ENCODE measurements around the gene ABCG5.

The ABCG5 gene

GRCh38 chr2:43882312-43882711 lies 43.7 kb upstream of the ABCG5 start:
- H3K9me3 ChIP-seq (replicated peaks in 1 of 2; ENCODE audit: control insufficient read depth in 2 of 2, insufficient read depth in 1 of 2, low read depth in 1 of 2, low read length in 2 of 2): no peaks in the 10 kb centered on the region

GRCh38 chr2:43880952-43881351 lies 42.3 kb upstream of the ABCG5 start:
- H3K9ac ChIP-seq (ENCODE audit: low read depth, low read length, poor library complexity): no peak overlapping the region
- no peak overlapping the region for H2BK5ac ChIP-seq (ENCODE audit: low read length)
- H3K4me3 ChIP-seq (ENCODE audit: low read length in 2 of 2): no peak overlapping the region
- H3K36me3 ChIP-seq (replicated peaks in 1 of 2; ENCODE audit: control insufficient read depth in 2 of 2, insufficient read depth in 2 of 2, low read length in 2 of 2): peaks cover 0 to 9% of the 10 kb centered on the region in 2 donors
- H2AK5ac ChIP-seq (ENCODE audit: low read depth, low read length): no peak overlapping the region
- peak overlapping the region; percentile 57 for H3K14ac ChIP-seq (ENCODE audit: low read length)
- peak overlapping the region; percentile 29 for H4K8ac ChIP-seq (ENCODE audit: low read depth, low read length)
- H2AFZ ChIP-seq (ENCODE audit: low read length): no peak overlapping the region
- H3K23ac ChIP-seq (ENCODE audit: low read depth, low read length, poor library complexity): no peak overlapping the region
- no peak for DNase-seq (ENCODE audit: low spot score)
- no peak overlapping the region for H2BK12ac ChIP-seq (ENCODE audit: low read length)
- WGBS, 2 donors (ENCODE audit: extremely low coverage in 2 of 2, insufficient read length in 2 of 2, insufficient replicate concordance in 1 of 2): no CpG with 5 or more reads among the region's 5 CpGs
- no peak overlapping the region for H3K4ac ChIP-seq (ENCODE audit: low read length)
- H3K4me2 ChIP-seq (ENCODE audit: insufficient read depth, low read length, poor library complexity, severe bottlenecking): no peak overlapping the region
- no peaks in the 10 kb centered on the region for H3K9me3 ChIP-seq (replicated peaks in 1 of 2; ENCODE audit: control insufficient read depth in 2 of 2, insufficient read depth in 1 of 2, low read depth in 1 of 2, low read length in 2 of 2)
- H2BK120ac ChIP-seq (ENCODE audit: low read depth, low read length): no peak overlapping the region
- H3K27ac ChIP-seq (replicated peaks; ENCODE audit: low read length): no peak overlapping the region
- no peaks in the 10 kb centered on the region for H3K27me3 ChIP-seq (ENCODE audit: control insufficient read depth in 3 of 3, insufficient read depth in 3 of 3, low read depth in 1 of 3, low read length in 3 of 3)
- H3K4me1 ChIP-seq (ENCODE audit: control insufficient read depth in 2 of 2, insufficient read depth in 1 of 2, low read depth in 1 of 2, low read length in 2 of 2): no peaks in the 10 kb centered on the region
- H3K79me1 ChIP-seq (ENCODE audit: low read depth, low read length): no peaks in the 10 kb centered on the region
- no peak overlapping the region for H3K18ac ChIP-seq (ENCODE audit: low read length)
- no peak overlapping the region for H2BK15ac ChIP-seq (ENCODE audit: low read length)
- no peak overlapping the region for H4K91ac ChIP-seq (ENCODE audit: low read depth, low read length, poor library complexity)

More at GRCh38 chr2:43882312-43882711, 43.7 kb upstream of the ABCG5 start:
- no peaks in the 10 kb centered on the region for H3K79me1 ChIP-seq (ENCODE audit: low read depth, low read length)
- DNase-seq (ENCODE audit: low spot score): no peak
- no peak overlapping the region for H3K23ac ChIP-seq (ENCODE audit: low read depth, low read length, poor library complexity)
- no peak overlapping the region for H3K4ac ChIP-seq (ENCODE audit: low read length)
- peaks cover 7 to 22% of the 10 kb centered on the region in 2 donors for H3K36me3 ChIP-seq (replicated peaks in 1 of 2; ENCODE audit: control insufficient read depth in 2 of 2, insufficient read depth in 2 of 2, low read length in 2 of 2)
- no peaks in the 10 kb centered on the region for H3K27me3 ChIP-seq (ENCODE audit: control insufficient read depth in 3 of 3, insufficient read depth in 3 of 3, low read depth in 1 of 3, low read length in 3 of 3)
- H2BK120ac ChIP-seq (ENCODE audit: low read depth, low read length): no peak overlapping the region
- H3K14ac ChIP-seq (ENCODE audit: low read length): no peak overlapping the region
- H2BK15ac ChIP-seq (ENCODE audit: low read length): no peak overlapping the region
- no peak overlapping the region for H3K27ac ChIP-seq (replicated peaks; ENCODE audit: low read length)
- H2AK5ac ChIP-seq (ENCODE audit: low read depth, low read length): no peak overlapping the region
- H3K4me3 ChIP-seq (ENCODE audit: low read length in 2 of 2): no peak overlapping the region
- H2AFZ ChIP-seq (ENCODE audit: low read length): no peak overlapping the region
- H3K18ac ChIP-seq (ENCODE audit: low read length): no peak overlapping the region
- no peak overlapping the region for H3K9ac ChIP-seq (ENCODE audit: low read depth, low read length, poor library complexity)
- no peak overlapping the region for H4K91ac ChIP-seq (ENCODE audit: low read depth, low read length, poor library complexity)
- no peak overlapping the region for H2BK12ac ChIP-seq (ENCODE audit: low read length)
- no peak overlapping the region for H2BK5ac ChIP-seq (ENCODE audit: low read length)
- no peak overlapping the region for H3K4me2 ChIP-seq (ENCODE audit: insufficient read depth, low read length, poor library complexity, severe bottlenecking)
- no peak overlapping the region for H4K8ac ChIP-seq (ENCODE audit: low read depth, low read length)
- WGBS, 2 donors (ENCODE audit: extremely low coverage in 2 of 2, insufficient read length in 2 of 2, insufficient replicate concordance in 1 of 2): no CpG with 5 or more reads among the region's 4 CpGs
- no peaks in the 10 kb centered on the region for H3K4me1 ChIP-seq (ENCODE audit: control insufficient read depth in 2 of 2, insufficient read depth in 1 of 2, low read depth in 1 of 2, low read length in 2 of 2)

- Histone ChIP-seq H3K4me1 (ENCODE audit: control insufficient read depth in 2 of 2, insufficient read depth in 1 of 2, low read depth in 1 of 2, low read length in 2 of 2) (no peaks in the 10 kb centered on the region), H3K79me1 (ENCODE audit: low read depth, low read length) (no peaks in the 10 kb centered on the region), H2AFZ (ENCODE audit: low read length) (no peak overlapping the region), H2BK120ac (ENCODE audit: low read depth, low read length) (no peak overlapping the region), H4K8ac (ENCODE audit: low read depth, low read length) (no peak overlapping the region), H2BK5ac (ENCODE audit: low read length) (no peak overlapping the region), H4K91ac (ENCODE audit: low read depth, low read length, poor library complexity) (no peak overlapping the region), H3K4ac (ENCODE audit: low read length) (no peak overlapping the region), H2AK5ac (ENCODE audit: low read depth, low read length) (no peak overlapping the region), H3K18ac (ENCODE audit: low read length) (no peak overlapping the region), H3K4me3 (ENCODE audit: low read length in 2 of 2) (no peak overlapping the region), H3K27ac (replicated peaks; ENCODE audit: low read length) (no peak overlapping the region), H3K36me3 (replicated peaks in 1 of 2; ENCODE audit: control insufficient read depth in 2 of 2, insufficient read depth in 2 of 2, low read length in 2 of 2) (peaks cover 0 to 5% of the 10 kb centered on the region in 2 donors), H2BK12ac (ENCODE audit: low read length) (no peak overlapping the region), H2BK15ac (ENCODE audit: low read length) (no peak overlapping the region), H3K9ac (ENCODE audit: low read depth, low read length, poor library complexity) (no peak overlapping the region), H3K9me3 (replicated peaks in 1 of 2; ENCODE audit: control insufficient read depth in 2 of 2, insufficient read depth in 1 of 2, low read depth in 1 of 2, low read length in 2 of 2) (no peaks in the 10 kb centered on the region), H3K4me2 (ENCODE audit: insufficient read depth, low read length, poor library complexity, severe bottlenecking) (no peak overlapping the region), H3K27me3 (ENCODE audit: control insufficient read depth in 3 of 3, insufficient read depth in 3 of 3, low read depth in 1 of 3, low read length in 3 of 3) (no peaks in the 10 kb centered on the region), H3K14ac (ENCODE audit: low read length) (peak overlapping the region; percentile 57), H3K23ac (ENCODE audit: low read depth, low read length, poor library complexity) (no peak overlapping the region)
- WGBS, 2 donors (ENCODE audit: extremely low coverage in 2 of 2, insufficient read length in 2 of 2, insufficient replicate concordance in 1 of 2): no CpG with 5 or more reads among the region's 9 CpGs
- DNase-seq (ENCODE audit: low spot score): no peak
Measured at GRCh38 chr2:43880471-43880870, 41.8 kb upstream of the ABCG5 start.

GRCh38 chr2:43879261-43879660 lies 40.6 kb upstream of the ABCG5 start:
- no peak for DNase-seq (ENCODE audit: low spot score)
- H3K79me1 ChIP-seq (ENCODE audit: low read depth, low read length): no peaks in the 10 kb centered on the region
- no peak overlapping the region for H2BK120ac ChIP-seq (ENCODE audit: low read depth, low read length)
- no peak overlapping the region for H2BK5ac ChIP-seq (ENCODE audit: low read length)
- H3K4me1 ChIP-seq (ENCODE audit: control insufficient read depth in 2 of 2, insufficient read depth in 1 of 2, low read depth in 1 of 2, low read length in 2 of 2): no peaks in the 10 kb centered on the region
- no peaks in the 10 kb centered on the region for H3K27me3 ChIP-seq (ENCODE audit: control insufficient read depth in 3 of 3, insufficient read depth in 3 of 3, low read depth in 1 of 3, low read length in 3 of 3)
- H2AFZ ChIP-seq (ENCODE audit: low read length): no peak overlapping the region
- no peak overlapping the region for H3K18ac ChIP-seq (ENCODE audit: low read length)
- no peak overlapping the region for H3K9ac ChIP-seq (ENCODE audit: low read depth, low read length, poor library complexity)
- no peak overlapping the region for H3K4ac ChIP-seq (ENCODE audit: low read length)
- no peak overlapping the region for H3K14ac ChIP-seq (ENCODE audit: low read length)
- no peak overlapping the region for H4K8ac ChIP-seq (ENCODE audit: low read depth, low read length)
- no peak overlapping the region for H3K27ac ChIP-seq (replicated peaks; ENCODE audit: low read length)
- no peaks in the 10 kb centered on the region for H3K9me3 ChIP-seq (replicated peaks in 1 of 2; ENCODE audit: control insufficient read depth in 2 of 2, insufficient read depth in 1 of 2, low read depth in 1 of 2, low read length in 2 of 2)
- H4K91ac ChIP-seq (ENCODE audit: low read depth, low read length, poor library complexity): no peak overlapping the region
- H3K4me2 ChIP-seq (ENCODE audit: insufficient read depth, low read length, poor library complexity, severe bottlenecking): no peak overlapping the region
- no peak overlapping the region for H2AK5ac ChIP-seq (ENCODE audit: low read depth, low read length)
- H3K36me3 ChIP-seq (replicated peaks in 1 of 2; ENCODE audit: control insufficient read depth in 2 of 2, insufficient read depth in 2 of 2, low read length in 2 of 2): no peaks in the 10 kb centered on the region
- no peak overlapping the region for H3K23ac ChIP-seq (ENCODE audit: low read depth, low read length, poor library complexity)
- no peak overlapping the region for H2BK12ac ChIP-seq (ENCODE audit: low read length)
- H3K4me3 ChIP-seq (ENCODE audit: low read length in 2 of 2): no peak overlapping the region
- no CpG with 5 or more reads among the region's 5 CpGs for WGBS, 2 donors (ENCODE audit: extremely low coverage in 2 of 2, insufficient read length in 2 of 2, insufficient replicate concordance in 1 of 2)
- H2BK15ac ChIP-seq (ENCODE audit: low read length): no peak overlapping the region

Measured in neuronal stem cell (in vitro differentiated cells).